ENCODE results near the gene EFCAB6. TPM values are rescaled to one million over a fixed set of nuclear protein-coding genes. Genes with fewer than 3 reads are reported as not detected.

EFCAB6 gene
- total and polyA plus RNA-seq, 2 donors, result 1.1 to 1.4 TPM

DNA sequence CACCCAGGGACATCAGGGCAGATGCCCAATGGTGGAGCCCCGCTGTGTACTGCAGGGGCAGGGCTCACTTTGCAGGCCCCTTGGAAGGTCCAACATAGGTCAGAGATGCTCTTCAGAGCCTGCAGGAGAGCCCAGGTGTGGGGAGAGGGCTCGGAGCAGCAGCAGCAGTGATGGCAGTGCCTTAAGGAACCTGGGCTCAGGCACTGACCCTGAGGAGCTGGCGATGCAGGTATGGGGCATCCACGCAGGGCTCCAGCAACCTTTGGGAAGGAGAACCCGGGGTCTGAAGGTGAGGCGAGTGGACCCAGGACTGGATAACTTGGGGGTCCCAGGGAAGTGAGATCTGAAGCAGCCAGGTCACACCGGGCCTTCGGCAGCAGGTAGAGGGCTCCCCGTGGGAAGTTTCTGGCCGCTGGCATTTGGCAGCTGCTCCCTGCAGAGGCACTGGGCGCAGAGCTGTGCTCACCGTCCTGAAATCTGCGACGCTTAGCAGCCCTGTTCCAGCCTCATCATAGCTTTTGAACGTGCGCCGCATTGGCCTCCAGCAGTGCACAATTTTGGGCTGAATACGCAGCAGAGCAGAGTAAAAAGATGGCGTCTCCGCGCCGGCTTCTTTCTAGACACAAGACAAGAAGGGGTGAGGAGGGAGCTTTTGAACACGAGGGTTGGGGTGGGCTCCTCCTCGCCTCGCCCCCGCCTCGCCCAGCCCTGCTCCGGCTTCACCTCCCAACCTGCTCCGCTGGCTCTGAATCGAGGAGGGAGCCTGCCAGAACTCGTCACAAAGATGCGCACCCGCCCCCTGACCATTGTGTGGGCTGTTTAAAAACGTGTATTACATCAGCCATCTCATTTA is 281.5 kb downstream of the EFCAB6 start:
- Histone ChIP-seq H3K9me3 (ENCODE audit: control insufficient read depth in 2 of 2, insufficient read depth in 1 of 2, low read length in 1 of 2) (no peaks in the 10 kb centered on the region), H3K4me3 (ENCODE audit: low read length in 2 of 2) (no peak overlapping the region), H3K27me3 (ENCODE audit: control insufficient read depth in 2 of 2, insufficient read depth in 1 of 2, low read length in 1 of 2) (no peaks in the 10 kb centered on the region), H3K4me1 (ENCODE audit: control insufficient read depth in 2 of 2, insufficient read depth in 2 of 2, low read length in 2 of 2) (peaks cover 0 to 7% of the 10 kb centered on the region in 2 donors), H3K36me3 (ENCODE audit: control insufficient read depth in 2 of 2, insufficient read depth in 2 of 2, low read length in 1 of 2) (no peaks in the 10 kb centered on the region), H3K27ac (ENCODE audit: low read depth in 1 of 2, low read length in 1 of 2) (peak overlapping the region in 1 of 2 donors; percentile 2)
- DNase-seq (ENCODE audit: low read depth in 6 of 9, low spot score in 9 of 9), result no peak
- 87% methylated on average over 34 of the region's 34 CpGs for WGBS

DNA sequence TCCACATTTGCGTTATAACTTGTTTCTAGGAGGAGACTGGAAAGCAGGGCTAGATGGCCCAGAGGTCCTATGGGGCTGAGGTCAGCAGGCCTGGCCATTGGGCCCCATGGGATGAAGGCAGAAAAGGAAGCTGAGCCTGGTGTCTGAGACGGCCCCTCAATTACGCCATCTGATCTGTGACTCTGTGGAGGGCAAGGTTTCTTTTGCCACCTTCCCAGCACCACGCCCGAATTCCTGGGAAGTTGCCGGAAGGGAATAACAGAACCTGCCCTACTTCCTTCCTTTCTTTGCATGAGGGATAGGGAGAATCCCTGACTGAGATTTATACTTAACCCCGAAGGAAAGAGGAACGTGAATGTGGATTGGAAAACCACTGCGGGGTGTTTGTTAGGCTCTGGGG is 282.2 kb downstream of the EFCAB6 start:
- Histone ChIP-seq H3K4me1 (ENCODE audit: control insufficient read depth in 2 of 2, insufficient read depth in 2 of 2, low read length in 2 of 2) (peaks cover 0 to 4% of the 10 kb centered on the region in 2 donors), H3K36me3 (ENCODE audit: control insufficient read depth in 2 of 2, insufficient read depth in 2 of 2, low read length in 1 of 2) (no peaks in the 10 kb centered on the region), H3K4me3 (ENCODE audit: low read length in 2 of 2) (no peak overlapping the region), H3K9me3 (ENCODE audit: control insufficient read depth in 2 of 2, insufficient read depth in 1 of 2, low read length in 1 of 2) (no peaks in the 10 kb centered on the region), H3K27me3 (ENCODE audit: control insufficient read depth in 2 of 2, insufficient read depth in 1 of 2, low read length in 1 of 2) (no peaks in the 10 kb centered on the region), H3K27ac (ENCODE audit: low read depth in 1 of 2, low read length in 1 of 2) (no peak overlapping the region)
- no peak for DNase-seq (ENCODE audit: low read depth in 6 of 9, low spot score in 9 of 9)
- WGBS, result 85% methylated on average over 9 of the region's 9 CpGs

DNA sequence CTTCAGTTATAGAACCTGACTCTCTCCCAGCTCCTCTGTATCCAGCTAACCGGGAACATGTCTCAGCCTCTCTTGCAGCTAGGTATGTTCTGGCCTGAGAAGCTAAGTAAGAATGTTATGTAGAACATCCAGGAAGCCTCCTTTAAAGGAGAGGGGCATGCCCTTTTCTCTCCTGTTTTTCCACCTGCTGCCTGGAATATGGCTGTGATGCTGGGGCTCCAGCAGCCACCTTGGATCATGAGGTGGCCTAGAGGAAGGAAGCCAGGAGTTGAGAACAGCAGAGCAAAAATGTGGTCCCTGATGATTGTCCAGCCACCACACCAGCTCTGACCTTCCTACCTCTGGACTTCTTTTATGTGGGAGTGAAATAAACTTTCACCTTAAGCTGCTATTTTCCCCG is 282.6 kb downstream of the EFCAB6 start:
- Histone ChIP-seq H3K4me3 (ENCODE audit: low read length in 2 of 2) (no peak overlapping the region), H3K27me3 (ENCODE audit: control insufficient read depth in 2 of 2, insufficient read depth in 1 of 2, low read length in 1 of 2) (no peaks in the 10 kb centered on the region), H3K4me1 (ENCODE audit: control insufficient read depth in 2 of 2, insufficient read depth in 2 of 2, low read length in 2 of 2) (peaks cover 0 to 4% of the 10 kb centered on the region in 2 donors), H3K9me3 (ENCODE audit: control insufficient read depth in 2 of 2, insufficient read depth in 1 of 2, low read length in 1 of 2) (no peaks in the 10 kb centered on the region), H3K27ac (ENCODE audit: low read depth in 1 of 2, low read length in 1 of 2) (no peak overlapping the region), H3K36me3 (ENCODE audit: control insufficient read depth in 2 of 2, insufficient read depth in 2 of 2, low read length in 1 of 2) (no peaks in the 10 kb centered on the region)
- DNase-seq (ENCODE audit: low read depth in 6 of 9, low spot score in 9 of 9), result no peak
- 98% methylated on average over 2 of the region's 2 CpGs for WGBS

DNA sequence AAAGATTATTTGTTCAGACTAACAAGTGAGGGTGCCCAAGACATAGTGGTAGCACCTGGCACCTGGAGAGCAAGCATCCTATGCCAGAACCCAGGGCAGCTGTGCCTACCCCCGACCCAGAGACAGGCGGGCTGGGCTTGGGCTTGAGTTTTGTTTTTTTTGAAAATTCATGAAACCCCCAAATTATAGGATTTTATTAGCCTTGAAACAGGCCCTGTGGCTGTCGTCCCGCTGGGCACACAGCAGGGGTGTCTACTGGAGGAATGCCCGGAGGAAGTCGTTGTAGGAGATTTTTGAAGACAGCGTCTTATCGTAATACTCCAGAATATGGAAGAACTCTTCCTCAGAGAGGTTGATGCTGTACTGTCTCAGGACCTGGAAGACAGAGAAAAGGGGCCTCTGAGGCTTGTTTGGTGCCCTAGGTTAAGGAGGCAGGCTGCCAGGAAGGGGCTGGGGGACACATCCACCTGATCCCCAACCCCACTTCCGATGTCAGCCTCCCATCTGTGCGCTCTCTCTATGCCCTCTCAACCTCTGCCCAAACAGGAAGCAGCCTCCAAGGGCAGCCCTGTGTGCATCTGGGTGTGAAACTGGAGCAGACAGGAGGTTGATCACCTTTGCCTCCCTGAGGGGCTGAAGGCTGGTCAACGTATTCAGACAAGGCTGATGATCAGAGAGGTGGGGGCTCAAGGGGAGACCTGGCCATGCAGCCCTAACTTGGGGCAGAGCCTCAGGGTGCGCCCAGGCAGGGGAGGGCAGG is 283.3 kb downstream of the EFCAB6 start:
- Histone ChIP-seq H3K4me3 (ENCODE audit: low read length in 2 of 2) (no peak overlapping the region), H3K36me3 (ENCODE audit: control insufficient read depth in 2 of 2, insufficient read depth in 2 of 2, low read length in 1 of 2) (no peaks in the 10 kb centered on the region), H3K9me3 (ENCODE audit: control insufficient read depth in 2 of 2, insufficient read depth in 1 of 2, low read length in 1 of 2) (no peaks in the 10 kb centered on the region), H3K27me3 (ENCODE audit: control insufficient read depth in 2 of 2, insufficient read depth in 1 of 2, low read length in 1 of 2) (no peaks in the 10 kb centered on the region), H3K27ac (ENCODE audit: low read depth in 1 of 2, low read length in 1 of 2) (no peak overlapping the region), H3K4me1 (ENCODE audit: control insufficient read depth in 2 of 2, insufficient read depth in 2 of 2, low read length in 2 of 2) (peaks cover 0 to 4% of the 10 kb centered on the region in 2 donors)
- DNase-seq (ENCODE audit: low read depth in 6 of 9, low spot score in 9 of 9), result peak in 1 of 9 donors; percentile 25
- WGBS, result 77% methylated on average over 12 of the region's 12 CpGs

DNA sequence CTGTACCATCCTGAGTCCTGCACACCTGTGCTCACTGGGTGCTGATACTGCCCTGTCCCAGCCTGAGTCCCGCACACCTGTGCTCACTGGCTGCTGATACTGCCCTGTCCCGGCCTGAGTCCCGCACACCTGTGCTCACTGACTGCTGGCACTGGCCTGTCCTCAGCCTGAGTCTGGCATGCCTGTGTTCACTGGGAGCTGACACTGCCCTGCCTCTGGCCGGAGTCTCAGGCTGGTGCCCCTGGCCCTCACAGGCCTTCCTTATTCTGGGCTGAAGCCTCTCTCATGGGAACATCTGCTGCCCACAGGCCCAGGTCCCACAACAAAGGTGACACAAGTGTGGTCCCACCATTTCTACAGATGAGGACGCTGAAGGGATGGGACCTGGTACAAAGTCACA is 285.2 kb downstream of the EFCAB6 start:
- Histone ChIP-seq H3K4me1 (ENCODE audit: control insufficient read depth in 2 of 2, insufficient read depth in 2 of 2, low read length in 2 of 2) (peaks cover 0 to 4% of the 10 kb centered on the region in 2 donors), H3K27me3 (ENCODE audit: control insufficient read depth in 2 of 2, insufficient read depth in 1 of 2, low read length in 1 of 2) (no peaks in the 10 kb centered on the region), H3K4me3 (ENCODE audit: low read length in 2 of 2) (no peak overlapping the region), H3K36me3 (ENCODE audit: control insufficient read depth in 2 of 2, insufficient read depth in 2 of 2, low read length in 1 of 2) (no peaks in the 10 kb centered on the region), H3K9me3 (ENCODE audit: control insufficient read depth in 2 of 2, insufficient read depth in 1 of 2, low read length in 1 of 2) (no peaks in the 10 kb centered on the region), H3K27ac (ENCODE audit: low read depth in 1 of 2, low read length in 1 of 2) (no peak overlapping the region)
- no peak for DNase-seq (ENCODE audit: low read depth in 6 of 9, low spot score in 9 of 9)
- 90% methylated on average over 5 of the region's 5 CpGs for WGBS

DNA sequence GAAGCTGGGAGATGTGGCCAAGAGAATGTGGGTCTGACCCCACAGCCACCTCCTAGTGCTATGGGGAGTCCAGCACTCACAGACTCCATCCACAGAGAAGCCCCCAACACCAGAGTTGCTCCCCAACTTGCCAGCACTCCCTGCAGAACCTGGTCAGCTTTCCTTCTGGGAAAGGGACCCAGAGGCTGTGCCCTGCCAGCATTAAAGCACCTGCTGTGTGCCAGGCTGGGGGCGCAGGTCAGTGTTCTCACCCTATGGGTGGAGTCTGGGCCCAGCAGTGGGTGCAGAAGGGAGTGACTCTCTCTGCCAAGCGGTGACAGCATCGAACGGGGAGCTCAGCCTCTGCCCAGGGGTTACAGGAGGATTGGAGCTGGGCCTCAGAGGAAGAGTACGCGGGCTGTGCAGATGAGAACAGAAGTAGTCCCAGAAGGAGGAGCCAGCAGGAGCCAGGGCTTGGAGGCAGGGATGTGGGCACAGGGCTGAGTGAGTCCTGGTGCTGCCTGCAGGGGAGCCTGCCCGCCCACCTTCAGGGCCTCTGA is 285.9 kb downstream of the EFCAB6 start:
- WGBS, result 96% methylated on average over 7 of the region's 7 CpGs
- Histone ChIP-seq H3K27me3 (ENCODE audit: control insufficient read depth in 2 of 2, insufficient read depth in 1 of 2, low read length in 1 of 2) (no peaks in the 10 kb centered on the region), H3K9me3 (ENCODE audit: control insufficient read depth in 2 of 2, insufficient read depth in 1 of 2, low read length in 1 of 2) (no peaks in the 10 kb centered on the region), H3K4me1 (ENCODE audit: control insufficient read depth in 2 of 2, insufficient read depth in 2 of 2, low read length in 2 of 2) (peaks cover 0 to 4% of the 10 kb centered on the region in 2 donors), H3K27ac (ENCODE audit: low read depth in 1 of 2, low read length in 1 of 2) (no peak overlapping the region), H3K36me3 (ENCODE audit: control insufficient read depth in 2 of 2, insufficient read depth in 2 of 2, low read length in 1 of 2) (no peaks in the 10 kb centered on the region), H3K4me3 (ENCODE audit: low read length in 2 of 2) (no peak overlapping the region)
- DNase-seq (ENCODE audit: low read depth in 6 of 9, low spot score in 9 of 9), result no peak

DNA sequence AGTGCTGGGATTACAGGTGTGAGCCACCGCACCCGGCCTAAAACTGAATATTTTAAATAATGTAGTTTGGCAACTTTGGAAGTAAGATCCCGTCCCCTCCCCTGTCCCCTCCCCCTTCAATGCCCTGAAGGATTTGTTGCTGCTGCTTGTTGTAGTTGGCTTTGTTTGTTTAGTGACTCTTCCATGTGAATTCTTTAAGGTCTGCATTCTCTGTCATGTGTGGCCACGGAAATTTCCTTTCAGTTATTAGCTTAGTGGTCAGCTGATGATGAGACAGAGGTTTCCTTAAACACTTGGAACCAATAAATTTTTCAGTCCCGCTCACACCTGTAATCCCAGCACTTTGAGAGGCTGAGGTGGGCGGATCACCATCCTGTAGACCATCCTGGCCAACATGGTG is 290.4 kb downstream of the EFCAB6 start:
- DNase-seq (ENCODE audit: low read depth in 6 of 9, low spot score in 9 of 9), result no peak
- no peak overlapping the region for H3K4me3 ChIP-seq (ENCODE audit: low read length in 2 of 2)

DNA sequence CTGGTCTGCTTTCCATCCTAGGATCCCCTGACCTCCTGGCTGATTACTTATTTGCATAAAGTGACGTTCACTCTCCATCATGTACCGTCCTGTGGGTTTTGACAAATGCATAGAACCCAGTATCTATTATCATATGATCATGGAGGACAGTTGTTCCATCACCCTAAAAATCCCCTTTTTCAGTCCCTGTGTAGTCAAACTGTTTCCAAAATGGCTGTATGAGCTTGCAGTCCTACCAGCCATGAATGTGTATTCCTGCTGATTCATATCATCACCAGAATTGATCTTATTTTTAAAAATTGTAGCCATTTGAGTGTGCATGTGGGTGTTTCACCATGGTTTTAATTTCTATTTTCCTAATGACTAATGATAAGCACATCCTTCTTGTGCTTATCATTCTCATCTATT is 291.5 kb downstream of the EFCAB6 start:
- H3K4me1 ChIP-seq (ENCODE audit: control insufficient read depth in 2 of 2, insufficient read depth in 2 of 2, low read length in 2 of 2), result no peaks in the 10 kb centered on the region
- no peaks in the 10 kb centered on the region for H3K27me3 ChIP-seq (ENCODE audit: control insufficient read depth in 2 of 2, insufficient read depth in 1 of 2, low read length in 1 of 2)
- WGBS, result 88% methylated on average over 2 of the region's 2 CpGs

More for the DNA sequence above, 290.4 kb downstream of the EFCAB6 start:
- Histone ChIP-seq H3K36me3 (ENCODE audit: control insufficient read depth in 2 of 2, insufficient read depth in 2 of 2, low read length in 1 of 2) (no peaks in the 10 kb centered on the region), H3K27me3 (ENCODE audit: control insufficient read depth in 2 of 2, insufficient read depth in 1 of 2, low read length in 1 of 2) (no peaks in the 10 kb centered on the region), H3K9me3 (ENCODE audit: control insufficient read depth in 2 of 2, insufficient read depth in 1 of 2, low read length in 1 of 2) (no peaks in the 10 kb centered on the region), H3K27ac (ENCODE audit: low read depth in 1 of 2, low read length in 1 of 2) (no peak overlapping the region), H3K4me1 (ENCODE audit: control insufficient read depth in 2 of 2, insufficient read depth in 2 of 2, low read length in 2 of 2) (no peaks in the 10 kb centered on the region)
- WGBS, result 90% methylated on average over 6 of the region's 6 CpGs

More for the DNA sequence above, 291.5 kb downstream of the EFCAB6 start:
- Histone ChIP-seq H3K4me3 (ENCODE audit: low read length in 2 of 2) (no peak overlapping the region), H3K36me3 (ENCODE audit: control insufficient read depth in 2 of 2, insufficient read depth in 2 of 2, low read length in 1 of 2) (no peaks in the 10 kb centered on the region), H3K9me3 (ENCODE audit: control insufficient read depth in 2 of 2, insufficient read depth in 1 of 2, low read length in 1 of 2) (no peaks in the 10 kb centered on the region), H3K27ac (ENCODE audit: low read depth in 1 of 2, low read length in 1 of 2) (no peak overlapping the region)
- DNase-seq (ENCODE audit: low read depth in 6 of 9, low spot score in 9 of 9), result no peak

Data from thymus (tissue), 11 donors.